ENCODE results near the gene EEF1AKMT4.

Gene EEF1AKMT4

GRCh38 chr3:184305577-184305976 is 56.1 kb downstream of the EEF1AKMT4 start:
- no peak for DNase-seq

DNA sequence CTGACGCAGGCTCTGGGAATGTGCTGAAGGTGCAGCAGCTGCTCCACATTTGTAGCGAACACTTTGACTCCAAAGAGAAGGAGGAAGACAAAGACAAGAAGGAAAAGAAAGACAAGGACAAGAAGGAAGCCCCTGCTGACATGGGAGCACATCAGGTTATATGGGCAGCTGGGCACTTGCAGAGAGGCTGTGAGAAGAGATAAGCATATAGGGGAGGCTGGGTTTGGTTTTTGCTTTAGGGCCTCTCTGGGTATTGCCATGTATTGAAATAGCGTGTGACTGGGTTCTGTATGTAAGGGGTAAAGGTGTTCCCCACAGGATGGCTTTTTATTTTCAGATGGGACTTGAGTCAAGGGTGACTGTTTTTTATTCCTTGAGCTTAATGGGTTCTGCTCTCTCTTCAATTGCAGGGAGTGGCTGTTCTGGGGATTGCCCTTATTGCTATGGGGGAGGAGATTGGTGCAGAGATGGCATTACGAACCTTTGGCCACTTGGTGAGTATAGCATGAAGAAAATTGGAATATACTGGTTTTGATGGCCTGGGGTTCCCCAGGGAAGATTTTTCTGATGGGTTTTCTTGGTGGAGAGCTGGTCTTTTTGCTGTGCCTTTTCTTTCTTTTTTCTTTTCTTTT is 57.0 kb downstream of the EEF1AKMT4 start:
- no peak for DNase-seq

DNA sequence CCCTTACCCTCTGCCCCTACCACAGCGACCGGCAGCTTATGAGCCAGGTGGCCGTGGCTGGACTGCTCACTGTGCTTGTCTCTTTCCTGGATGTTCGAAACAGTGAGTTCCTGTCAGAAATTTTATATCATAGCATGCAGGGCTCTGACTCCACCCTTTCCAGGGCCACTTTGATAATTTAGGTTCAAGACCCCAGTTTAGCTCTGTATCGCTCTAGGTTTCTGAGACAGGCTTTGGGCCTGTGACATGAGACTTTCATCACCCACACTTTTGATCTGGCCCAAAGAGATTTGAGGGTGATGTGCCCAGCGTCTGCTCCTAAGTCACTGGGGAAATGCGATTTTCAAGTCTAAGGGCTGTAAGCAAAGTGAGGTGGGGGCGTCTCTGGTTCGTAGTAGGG is 58.4 kb downstream of the EEF1AKMT4 start:
- no peak for DNase-seq
